Fibroblast of upper back skin (primary cell): Measurements from ENCODE around the gene LRRC39.
A peak's percentile ranks its signal among the peaks of the same experiment; 100 is the strongest.

Source experiments
- DNase-seq: peaks from one replicate; pipeline ENCODE4 v3.0.0-alpha.2; 2013

Gene LRRC39

DNA sequence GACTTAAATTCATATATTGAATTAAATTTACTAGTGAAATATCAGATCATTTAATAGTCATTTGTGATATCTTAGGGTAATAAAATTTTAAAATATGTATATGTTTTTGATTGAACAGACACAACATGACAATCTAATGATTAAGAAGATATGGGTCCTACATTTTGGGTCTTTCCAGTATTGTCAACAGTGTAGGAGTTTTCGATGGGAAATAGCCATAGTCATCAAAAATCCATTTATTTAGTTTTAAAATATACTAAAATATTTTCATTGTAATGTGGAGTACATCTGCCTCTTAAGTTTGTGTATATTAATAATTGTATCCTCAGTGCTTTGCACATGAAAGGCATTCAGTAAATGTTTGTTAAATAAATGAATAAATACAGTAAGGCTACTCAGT is 31.1 kb downstream of the LRRC39 start:
- no peak for DNase-seq

DNA sequence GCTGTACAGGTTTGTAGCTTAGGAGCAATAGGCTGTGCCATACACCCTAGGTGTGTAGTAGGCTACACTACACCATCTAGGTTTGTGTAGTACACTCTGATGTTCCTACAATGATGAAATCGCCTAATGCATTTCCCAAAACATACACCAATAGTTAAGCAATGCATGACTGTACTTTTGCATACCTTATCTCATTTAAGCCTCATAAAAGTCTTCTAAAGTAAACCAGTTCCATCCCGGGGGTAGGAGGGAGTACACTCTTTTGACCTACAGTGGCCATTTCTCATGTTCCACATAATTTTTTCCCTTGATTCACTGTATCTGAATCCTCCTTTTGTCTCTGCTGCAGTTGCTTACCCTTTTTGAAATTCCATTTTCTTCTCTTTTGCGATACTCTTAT is 32.9 kb downstream of the LRRC39 start:
- DNase-seq = no peak

DNA sequence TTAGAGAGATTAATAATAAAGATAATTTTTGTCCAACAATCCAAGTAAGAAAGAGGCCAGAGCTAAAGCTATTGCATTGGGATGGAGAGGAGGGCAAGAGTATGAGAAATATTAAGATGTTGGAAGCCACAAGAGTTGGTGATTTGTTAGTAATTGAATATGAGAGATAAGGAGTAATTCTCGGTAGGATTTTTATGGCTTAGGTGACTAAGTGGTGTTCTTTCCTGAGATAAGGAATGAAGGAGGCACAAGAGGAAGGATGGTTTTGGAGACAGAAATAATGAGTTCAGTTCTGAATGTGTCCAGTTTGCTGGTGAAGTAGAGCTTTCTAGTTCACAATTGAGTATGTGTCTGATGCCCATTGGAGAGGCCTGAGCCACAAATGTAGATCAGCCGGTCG is 35.7 kb downstream of the LRRC39 start:
- no peak for DNase-seq

DNA sequence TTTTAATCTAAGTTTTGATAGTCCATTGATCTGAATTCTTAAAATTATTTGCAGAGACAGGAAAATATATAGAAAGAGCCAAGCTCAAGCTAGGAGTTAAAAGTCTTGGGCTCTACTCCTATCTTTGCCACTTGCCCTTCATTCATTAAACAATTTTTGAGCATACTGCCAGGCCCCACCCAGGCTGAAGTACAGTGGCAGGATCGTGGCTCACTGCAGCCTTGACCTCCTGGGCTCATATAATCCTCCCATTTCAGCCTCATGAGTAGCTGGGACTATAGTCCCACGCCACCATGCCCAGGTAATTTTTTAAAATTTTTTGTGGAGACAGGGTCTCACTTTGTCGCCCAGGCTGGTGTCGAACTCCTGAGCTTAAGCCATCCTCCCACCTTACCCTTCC is 36.9 kb downstream of the LRRC39 start:
- no peak for DNase-seq

DNA sequence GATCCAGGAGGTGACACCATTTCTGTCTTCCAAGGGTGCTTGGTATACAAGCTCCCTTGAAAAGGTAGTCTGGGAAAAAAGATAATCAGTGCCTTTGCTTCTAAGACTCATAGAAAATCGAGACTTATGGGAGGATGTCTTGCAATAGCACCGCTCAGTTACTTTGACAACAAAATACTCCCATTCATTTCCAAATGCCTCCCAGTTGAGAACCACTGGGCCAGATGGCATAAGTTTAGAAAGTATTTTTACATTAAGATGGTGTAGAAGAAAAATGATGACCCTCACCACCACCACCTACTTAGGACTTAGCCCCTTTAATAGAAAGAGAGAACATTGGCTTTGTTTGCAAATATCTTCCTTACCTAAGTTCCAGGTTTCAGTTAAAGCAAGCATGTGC is 40.5 kb downstream of the LRRC39 start:
- no peak for DNase-seq

DNA sequence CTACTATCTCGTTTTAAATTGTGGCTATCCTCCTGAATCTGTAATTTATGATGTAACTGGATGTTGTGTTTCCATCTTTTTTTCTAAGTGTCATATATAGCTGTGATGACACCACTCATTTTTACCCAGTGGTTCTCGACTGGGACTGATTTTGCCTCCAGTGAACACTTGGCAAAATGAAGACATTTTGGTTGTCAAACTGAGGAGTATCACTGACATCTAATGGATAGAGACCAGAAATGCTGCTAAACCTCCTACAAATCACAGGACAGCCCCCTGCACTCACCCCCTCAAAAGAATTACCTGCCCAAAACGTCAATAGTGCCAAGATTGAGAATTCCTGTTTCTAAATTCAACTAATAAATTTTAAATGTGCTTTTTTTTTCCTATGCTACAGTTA is 43.2 kb downstream of the LRRC39 start:
- DNase-seq = peak; percentile 2

DNA sequence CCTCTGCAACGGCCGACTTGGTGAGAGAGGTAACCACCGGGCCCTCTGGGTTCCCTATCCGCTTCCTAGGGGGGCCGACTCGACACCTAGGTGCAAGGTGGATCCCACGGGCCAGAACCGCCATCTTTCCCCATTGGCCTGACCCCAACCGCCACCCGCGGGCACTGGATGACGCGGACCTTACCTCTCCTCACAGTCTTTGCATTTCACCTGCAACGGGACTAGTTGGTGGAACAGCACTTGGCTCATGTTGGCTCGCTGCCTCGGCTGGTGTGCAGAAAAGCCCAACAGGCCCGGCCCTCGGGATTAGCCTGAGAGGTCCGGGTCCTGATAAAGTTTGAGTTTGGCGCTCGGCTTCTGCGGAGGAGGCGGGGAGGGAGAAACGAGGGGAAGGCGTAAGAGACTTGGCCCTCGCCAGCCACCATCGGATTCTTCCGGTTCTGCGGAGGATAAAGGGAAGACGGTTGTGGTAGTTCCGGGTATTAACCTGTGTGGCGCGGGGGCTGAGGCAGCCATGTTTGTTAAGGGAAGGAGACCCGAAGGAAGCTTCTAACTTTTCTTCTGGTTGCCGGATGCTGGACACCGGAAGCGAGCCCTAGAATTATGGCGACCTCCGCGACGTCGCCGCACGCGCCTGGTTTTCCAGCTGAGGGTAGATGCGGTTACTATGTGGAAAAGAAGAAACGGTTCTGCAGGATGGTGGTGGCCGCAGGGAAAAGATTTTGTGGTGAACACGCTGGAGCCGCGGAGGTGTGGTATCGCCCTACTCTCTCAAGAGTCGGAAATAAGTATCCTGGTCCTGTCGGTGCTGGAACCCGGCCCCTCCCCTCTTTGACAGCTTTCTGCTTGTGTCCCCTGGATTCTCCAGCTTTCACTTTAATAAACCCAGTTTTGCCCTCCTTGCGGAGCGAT is 45.2 kb downstream of the LRRC39 start, which contains the start of the genes SASS6 and TRMT13:
Gene SASS6 (minus strand): TSS at position 365 of the 912 bp plus-strand sequence. CDS start 116 bp downstream, at position 249.
Gene TRMT13 (plus strand): TSS at position 598 of the 912 bp plus-strand sequence. CDS start 6 bp downstream, at position 604.
- peak; percentile 99 for DNase-seq

DNA sequence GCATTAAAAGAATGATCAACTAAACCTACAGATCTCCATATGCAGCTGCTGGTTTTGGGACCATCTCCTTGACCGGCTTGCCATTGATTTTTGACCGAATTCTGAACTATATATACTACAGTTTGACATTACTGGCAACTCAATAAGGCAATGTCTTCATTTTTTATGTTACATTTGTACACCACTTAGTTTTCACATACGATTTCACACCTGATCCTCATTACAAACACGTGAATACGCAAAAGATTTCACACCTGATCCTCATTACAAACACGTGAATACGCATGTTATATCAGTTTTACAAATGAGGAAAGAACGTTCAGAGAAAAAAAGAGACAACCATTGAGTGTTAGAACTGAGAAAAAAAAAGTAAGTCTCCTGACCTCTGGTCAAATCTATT is 46.4 kb downstream of the LRRC39 start:
- DNase-seq = no peak

DNA sequence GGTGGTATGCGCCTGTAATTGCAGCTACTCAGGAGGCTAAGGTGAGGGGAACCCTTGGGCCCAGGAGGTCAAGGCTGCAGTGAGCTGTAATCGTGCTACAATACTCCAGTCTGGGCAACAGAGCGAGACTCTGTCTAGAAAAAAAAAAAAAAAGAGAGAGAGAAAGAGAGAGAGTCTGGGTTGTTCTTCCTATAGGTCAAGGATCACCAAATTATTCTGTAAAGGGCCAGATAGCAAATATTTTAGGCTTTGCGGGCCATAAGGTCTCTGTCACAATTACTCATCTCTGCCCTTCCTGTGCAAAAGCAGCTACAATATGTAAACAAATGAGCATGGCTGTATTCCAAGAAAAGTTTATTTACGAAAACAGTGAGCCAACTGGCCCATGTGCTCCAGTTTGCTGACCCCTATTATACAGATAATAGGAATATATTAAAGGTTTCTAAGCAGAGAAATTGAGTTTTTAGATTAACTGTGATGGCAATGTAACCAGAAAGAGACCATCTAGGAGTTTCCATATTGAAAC is 47.4 kb downstream of the LRRC39 start:
- no peak for DNase-seq

DNA sequence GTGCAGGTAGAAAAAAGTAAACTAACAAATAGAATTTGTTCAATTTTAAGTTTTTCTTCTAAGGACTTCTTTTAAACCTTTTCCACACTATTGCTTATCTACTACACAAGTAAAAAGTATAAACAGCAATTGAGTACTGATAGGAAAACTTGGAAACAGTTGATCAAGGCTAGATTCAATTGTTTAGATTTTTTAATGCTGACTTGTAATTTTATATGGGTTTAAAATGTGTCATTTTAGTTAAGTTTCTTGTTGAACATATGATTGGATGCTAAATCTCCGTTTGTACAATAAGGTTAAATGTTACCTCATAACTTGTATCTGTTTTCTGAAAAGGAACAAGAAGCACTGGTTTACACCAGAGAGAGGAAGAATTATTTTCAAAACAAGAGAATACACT is 50.8 kb downstream of the LRRC39 start:
- DNase-seq = no peak

DNA sequence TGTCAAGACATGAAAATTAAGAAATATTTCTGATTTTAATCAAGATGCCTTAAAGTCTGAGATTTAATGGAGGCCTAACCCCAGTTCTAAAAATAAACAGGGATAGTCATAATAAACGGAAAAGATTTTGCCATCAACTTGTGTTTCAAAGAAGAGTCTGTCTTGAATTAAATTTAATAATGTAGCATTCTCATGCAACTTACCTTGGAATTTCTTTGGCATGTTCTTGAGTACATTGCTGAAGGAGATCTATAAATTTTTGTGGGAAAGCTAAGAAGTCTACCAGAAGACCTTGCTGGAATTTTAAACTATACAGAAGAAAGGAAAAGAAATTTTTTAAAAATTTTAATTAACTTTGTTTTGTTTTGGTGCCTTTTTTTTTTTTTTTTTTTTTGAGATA is 55.9 kb downstream of the LRRC39 start:
- DNase-seq = peak; percentile 40

DNA sequence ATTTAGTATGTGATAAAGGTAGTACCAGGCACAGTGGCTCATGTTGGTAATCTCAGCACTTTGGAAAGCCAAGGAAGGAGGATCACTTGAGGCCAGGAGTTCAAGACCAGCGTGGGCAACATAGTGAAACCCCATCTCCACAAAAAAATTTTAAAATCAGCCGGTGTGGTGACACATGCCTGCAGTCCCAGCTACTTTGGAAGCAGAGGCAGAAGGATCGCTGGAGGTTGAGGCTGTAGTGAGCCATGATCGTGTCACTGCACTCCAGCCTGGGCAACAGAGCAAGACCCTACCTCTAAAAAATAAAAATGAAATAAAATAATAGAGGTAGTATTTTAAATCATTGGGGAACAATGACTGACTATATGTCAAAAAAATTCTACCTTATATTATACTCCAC is 62.5 kb downstream of the LRRC39 start:
- no peak for DNase-seq

DNA sequence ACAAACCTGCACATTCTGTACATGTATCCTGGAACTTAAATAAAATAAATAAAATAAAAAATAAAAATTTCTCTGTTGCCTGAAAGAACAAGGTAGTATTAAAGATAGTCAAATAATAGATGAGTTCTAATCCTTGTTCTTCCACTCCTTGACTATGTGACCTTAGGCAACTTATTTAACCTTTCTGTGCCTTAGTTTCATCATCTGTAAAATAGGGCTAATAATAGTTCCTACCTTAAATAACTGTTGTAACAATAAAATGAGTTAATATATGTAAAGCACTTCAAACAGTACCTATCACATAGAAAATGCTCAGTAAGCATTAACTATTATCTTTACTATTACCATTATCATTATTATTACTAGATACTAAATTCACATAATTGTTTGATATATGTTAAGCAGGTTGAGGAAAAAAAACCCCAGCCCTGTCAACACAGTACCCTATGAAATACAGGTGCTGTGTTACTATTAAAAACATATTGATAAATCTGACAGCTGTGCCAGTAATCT is 68.4 kb downstream of the LRRC39 start:
- DNase-seq = no peak

DNA sequence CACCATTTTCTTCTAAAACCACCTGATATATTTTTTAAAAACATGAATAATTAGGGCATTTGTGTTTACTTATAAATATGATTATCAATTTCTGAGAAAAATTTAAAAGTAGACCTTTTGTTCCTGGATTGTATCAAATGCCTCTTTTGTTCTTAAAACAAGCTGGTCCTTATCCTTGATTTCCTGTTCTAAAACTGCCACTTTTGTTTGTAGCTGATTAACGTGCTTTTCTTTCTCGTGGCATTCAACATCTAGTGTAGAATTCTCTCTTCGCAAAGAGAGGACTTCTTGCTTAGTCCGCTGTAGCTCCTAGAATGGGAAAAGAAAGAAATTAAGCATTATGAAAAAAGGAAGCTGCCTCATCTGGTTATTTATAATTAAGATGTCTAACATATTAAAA is 70.4 kb downstream of the LRRC39 start:
- DNase-seq = no peak

DNA sequence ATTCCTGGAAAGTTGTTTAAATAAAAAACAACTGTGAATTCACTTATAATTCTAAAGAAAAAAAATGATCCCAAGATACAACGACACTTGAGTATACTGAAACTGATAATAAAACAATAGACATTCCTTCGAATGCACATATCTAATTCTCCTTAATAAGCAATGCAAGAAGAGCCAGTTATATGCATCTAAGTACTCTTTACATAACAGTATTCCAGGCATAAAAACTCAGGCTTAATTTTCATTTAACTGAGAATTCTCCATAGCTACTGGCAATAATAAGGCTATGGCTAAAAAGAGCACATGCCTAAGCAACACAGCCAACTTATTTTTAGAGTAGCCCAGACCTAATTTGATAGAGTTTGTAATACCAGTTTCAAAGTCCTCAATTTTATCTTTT is 76.5 kb downstream of the LRRC39 start:
- DNase-seq = no peak

DNA sequence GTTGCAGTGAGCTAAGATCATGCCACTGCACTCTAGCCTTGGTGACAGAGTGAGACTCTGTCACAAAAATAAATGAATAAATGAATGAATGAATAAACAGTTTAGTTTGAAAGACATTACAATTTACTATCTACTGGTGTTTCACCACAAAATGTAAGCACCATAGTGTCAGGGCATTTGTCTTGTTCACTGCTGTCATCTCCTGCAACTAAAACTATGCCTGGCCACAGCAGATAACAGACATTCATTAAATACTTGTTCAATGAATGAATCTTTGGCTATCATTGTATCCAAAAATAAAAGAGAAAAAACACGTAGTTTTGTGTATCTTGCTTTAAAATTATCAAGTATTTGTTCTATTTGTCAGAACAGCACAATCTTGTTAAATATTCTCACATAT is 77.9 kb downstream of the LRRC39 start:
- DNase-seq = peak; percentile 53
